Measurements from ENCODE around the gene PALLD. TPM values are rescaled to one million over a fixed set of nuclear protein-coding genes. Genes with fewer than 3 reads are reported as not detected.

The PALLD gene
- total RNA-seq, 1 donor from 2014 or later, result 85.7 TPM

- no peak overlapping the region for H2AFZ ChIP-seq (replicated peaks)
- DNase-seq (ENCODE audit: low spot score), result no peak
- H3K27ac ChIP-seq, result no peak overlapping the region
- H3F3A ChIP-seq (ENCODE audit: low read depth), result no peaks in the 10 kb centered on the region
- no peak overlapping the region for H3K4me2 ChIP-seq
- peaks cover 6% of the 10 kb centered on the region for H3K79me2 ChIP-seq (ENCODE audit: low read depth)
- Mint-ChIP-seq H3K36me3 (peaks cover 55% of the 10 kb centered on the region), H3K9me3 (no peaks in the 10 kb centered on the region), H3K4me1 (no peaks in the 10 kb centered on the region), H3K27me3 (ENCODE audit: insufficient read depth, low read depth) (no peaks in the 10 kb centered on the region), H3K4me3 (no peak overlapping the region), H3K27ac (no peak overlapping the region)
- no peak overlapping the region for H3K9ac ChIP-seq
- H3K9me3 ChIP-seq (ENCODE audit: low read depth), result no peaks in the 10 kb centered on the region
- TF ChIP-seq, protein P1, sequence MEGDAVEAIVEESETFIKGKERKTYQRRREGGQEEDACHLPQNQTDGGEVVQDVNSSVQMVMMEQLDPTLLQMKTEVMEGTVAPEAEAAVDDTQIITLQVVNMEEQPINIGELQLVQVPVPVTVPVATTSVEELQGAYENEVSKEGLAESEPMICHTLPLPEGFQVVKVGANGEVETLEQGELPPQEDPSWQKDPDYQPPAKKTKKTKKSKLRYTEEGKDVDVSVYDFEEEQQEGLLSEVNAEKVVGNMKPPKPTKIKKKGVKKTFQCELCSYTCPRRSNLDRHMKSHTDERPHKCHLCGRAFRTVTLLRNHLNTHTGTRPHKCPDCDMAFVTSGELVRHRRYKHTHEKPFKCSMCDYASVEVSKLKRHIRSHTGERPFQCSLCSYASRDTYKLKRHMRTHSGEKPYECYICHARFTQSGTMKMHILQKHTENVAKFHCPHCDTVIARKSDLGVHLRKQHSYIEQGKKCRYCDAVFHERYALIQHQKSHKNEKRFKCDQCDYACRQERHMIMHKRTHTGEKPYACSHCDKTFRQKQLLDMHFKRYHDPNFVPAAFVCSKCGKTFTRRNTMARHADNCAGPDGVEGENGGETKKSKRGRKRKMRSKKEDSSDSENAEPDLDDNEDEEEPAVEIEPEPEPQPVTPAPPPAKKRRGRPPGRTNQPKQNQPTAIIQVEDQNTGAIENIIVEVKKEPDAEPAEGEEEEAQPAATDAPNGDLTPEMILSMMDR (IDR thresholded peaks at IDR 0.05), result no peak
- TF ChIP-seq EZH2phosphoT487 (IDR thresholded peaks at IDR 0.05) (no peak), EZH2 (IDR thresholded peaks at IDR 0.05) (no peak)
- H4K20me1 ChIP-seq (ENCODE audit: low read depth), result no peaks in the 10 kb centered on the region
- H3K4me1 ChIP-seq, result no peaks in the 10 kb centered on the region
- no peaks in the 10 kb centered on the region for H3K27me3 ChIP-seq
- no peak overlapping the region for H3K4me3 ChIP-seq
- peaks cover 34% of the 10 kb centered on the region for H3K36me3 ChIP-seq
Measured at GRCh38 chr4:168891688-168892087, 394.8 kb downstream of the PALLD start.

- H3K4me1 ChIP-seq, result no peaks in the 10 kb centered on the region
- H4K20me1 ChIP-seq (ENCODE audit: low read depth), result no peaks in the 10 kb centered on the region
- H2AFZ ChIP-seq (replicated peaks), result no peak overlapping the region
- H3K4me1 Mint-ChIP-seq, result no peaks in the 10 kb centered on the region
- H3K27ac ChIP-seq, result no peak overlapping the region
- H3K9me3 ChIP-seq (ENCODE audit: low read depth), result no peaks in the 10 kb centered on the region
- H3K27me3 Mint-ChIP-seq (ENCODE audit: insufficient read depth, low read depth), result no peaks in the 10 kb centered on the region
- peaks cover 53% of the 10 kb centered on the region for H3K36me3 Mint-ChIP-seq
- no peak overlapping the region for H3K27ac Mint-ChIP-seq
- H3K9me3 Mint-ChIP-seq, result no peaks in the 10 kb centered on the region
- no peak overlapping the region for H3K4me3 Mint-ChIP-seq
- H3K36me3 ChIP-seq, result peaks cover 38% of the 10 kb centered on the region
- TF ChIP-seq, protein P1 (IDR thresholded peaks at IDR 0.05), result no peak
- TF ChIP-seq EZH2 (IDR thresholded peaks at IDR 0.05) (no peak), EZH2phosphoT487 (IDR thresholded peaks at IDR 0.05) (no peak)
- H3F3A ChIP-seq (ENCODE audit: low read depth), result no peaks in the 10 kb centered on the region
- DNase-seq (ENCODE audit: low spot score), result no peak
- no peak overlapping the region for H3K4me3 ChIP-seq
- no peak overlapping the region for H3K4me2 ChIP-seq
- no peak overlapping the region for H3K9ac ChIP-seq
- peaks cover under 1% of the 10 kb centered on the region for H3K79me2 ChIP-seq (ENCODE audit: low read depth)
- no peaks in the 10 kb centered on the region for H3K27me3 ChIP-seq
Measured at GRCh38 chr4:168892475-168892874, 395.6 kb downstream of the PALLD start.

- no peak overlapping the region for H3K4me3 ChIP-seq
- H3K36me3 Mint-ChIP-seq, result peaks cover 51% of the 10 kb centered on the region
- no peak for DNase-seq (ENCODE audit: low spot score)
- H3K27me3 ChIP-seq, result no peaks in the 10 kb centered on the region
- no peak for TF ChIP-seq EZH2 (IDR thresholded peaks at IDR 0.05)
- no peak for TF ChIP-seq EZH2phosphoT487 (IDR thresholded peaks at IDR 0.05)
- TF ChIP-seq, protein P1 (IDR thresholded peaks at IDR 0.05), result no peak
- no peaks in the 10 kb centered on the region for H3K4me1 Mint-ChIP-seq
- no peaks in the 10 kb centered on the region for H3K79me2 ChIP-seq (ENCODE audit: low read depth)
- H3K9ac ChIP-seq, result no peak overlapping the region
- no peaks in the 10 kb centered on the region for H3K4me1 ChIP-seq
- no peaks in the 10 kb centered on the region for H4K20me1 ChIP-seq (ENCODE audit: low read depth)
- H3K9me3 ChIP-seq (ENCODE audit: low read depth), result no peaks in the 10 kb centered on the region
- no peak overlapping the region for H3K4me2 ChIP-seq
- H3K4me3 Mint-ChIP-seq, result no peak overlapping the region
- H3K27me3 Mint-ChIP-seq (ENCODE audit: insufficient read depth, low read depth), result no peaks in the 10 kb centered on the region
- H3K27ac Mint-ChIP-seq, result no peak overlapping the region
- no peak overlapping the region for H3K27ac ChIP-seq
- no peaks in the 10 kb centered on the region for H3F3A ChIP-seq (ENCODE audit: low read depth)
- no peaks in the 10 kb centered on the region for H3K9me3 Mint-ChIP-seq
- H2AFZ ChIP-seq (replicated peaks), result no peak overlapping the region
- peaks cover 38% of the 10 kb centered on the region for H3K36me3 ChIP-seq
Measured at GRCh38 chr4:168893205-168893604, 396.4 kb downstream of the PALLD start.
